ENCODE results near the gene THEM5.

THEM5 gene

GRCh38 chr1:151829352-151830046, 24.0 kb downstream of the THEM5 start:
- Histone ChIP-seq H3K4me1 (ENCODE audit: control insufficient read depth, low read depth, low read length) (peaks cover 32% of the 10 kb centered on the region), H3K23ac (ENCODE audit: low read length) (no peak overlapping the region), H3K27ac (ENCODE audit: low read depth, low read length) (peak overlapping the region; percentile 26), H3K27me3 (ENCODE audit: insufficient read depth, low read length, poor library complexity) (no peaks in the 10 kb centered on the region), H3K4ac (ENCODE audit: low read depth, low read length) (no peak overlapping the region), H2BK15ac (replicated peaks; ENCODE audit: low read depth) (no peak overlapping the region), H3K4me3 (ENCODE audit: low read length) (no peak overlapping the region), H3K79me1 (ENCODE audit: low read length) (no peaks in the 10 kb centered on the region), H3K9ac (ENCODE audit: low read length) (peak overlapping the region; percentile 42), H3K56ac (ENCODE audit: low read length) (peak overlapping the region; percentile 75), H2BK120ac (ENCODE audit: low read depth, low read length) (no peak overlapping the region), H3K4me2 (ENCODE audit: low read length) (peak overlapping the region; percentile 13), H4K8ac (ENCODE audit: low read depth, low read length) (no peak overlapping the region), H3K36me3 (ENCODE audit: control insufficient read depth, insufficient read depth, low read length) (no peaks in the 10 kb centered on the region), H3K18ac (ENCODE audit: low read length) (no peak overlapping the region), H2BK5ac (ENCODE audit: low read length) (peak overlapping the region; percentile 12), H3K79me2 (ENCODE audit: control insufficient read depth, insufficient read depth, low read length) (no peaks in the 10 kb centered on the region), H2AK5ac (ENCODE audit: low read length) (no peak overlapping the region), H4K5ac (ENCODE audit: low read length) (no peak overlapping the region)
- WGBS (ENCODE audit: extremely low coverage, insufficient coverage, low lambda C conversion rate): no CpG with 5 or more reads among the region's 4 CpGs
- peak; percentile 22 for DNase-seq

GRCh38 chr1:151828921-151829320, 24.6 kb downstream of the THEM5 start:
- Histone ChIP-seq H3K56ac (ENCODE audit: low read length) (peak overlapping the region; percentile 75), H3K4me2 (ENCODE audit: low read length) (peak overlapping the region; percentile 13), H3K36me3 (ENCODE audit: control insufficient read depth, insufficient read depth, low read length) (no peaks in the 10 kb centered on the region), H3K4me3 (ENCODE audit: low read length) (no peak overlapping the region), H3K4ac (ENCODE audit: low read depth, low read length) (no peak overlapping the region), H3K27me3 (ENCODE audit: insufficient read depth, low read length, poor library complexity) (no peaks in the 10 kb centered on the region), H2BK15ac (replicated peaks; ENCODE audit: low read depth) (no peak overlapping the region), H2BK120ac (ENCODE audit: low read depth, low read length) (no peak overlapping the region), H3K27ac (ENCODE audit: low read depth, low read length) (peak overlapping the region; percentile 26), H2BK5ac (ENCODE audit: low read length) (peak overlapping the region; percentile 12), H3K9ac (ENCODE audit: low read length) (peak overlapping the region; percentile 42), H3K4me1 (ENCODE audit: control insufficient read depth, low read depth, low read length) (peaks cover 32% of the 10 kb centered on the region), H4K8ac (ENCODE audit: low read depth, low read length) (no peak overlapping the region), H3K79me2 (ENCODE audit: control insufficient read depth, insufficient read depth, low read length) (no peaks in the 10 kb centered on the region), H3K18ac (ENCODE audit: low read length) (no peak overlapping the region), H3K23ac (ENCODE audit: low read length) (no peak overlapping the region), H2AK5ac (ENCODE audit: low read length) (no peak overlapping the region), H4K5ac (ENCODE audit: low read length) (no peak overlapping the region), H3K79me1 (ENCODE audit: low read length) (no peaks in the 10 kb centered on the region)
- peak; percentile 91 for DNase-seq
- WGBS (ENCODE audit: extremely low coverage, insufficient coverage, low lambda C conversion rate): no CpG with 5 or more reads among the region's 12 CpGs

GRCh38 chr1:151827853-151828252, 25.7 kb downstream of the THEM5 start:
- H3K79me2 ChIP-seq (ENCODE audit: control insufficient read depth, insufficient read depth, low read length): no peaks in the 10 kb centered on the region
- no CpG with 5 or more reads among the region's 9 CpGs for WGBS (ENCODE audit: extremely low coverage, insufficient coverage, low lambda C conversion rate)

GRCh38 chr1:151825751-151826660, 27.5 kb downstream of the THEM5 start:
- H4K5ac ChIP-seq (ENCODE audit: low read length): no peak overlapping the region
- H3K4me2 ChIP-seq (ENCODE audit: low read length): no peak overlapping the region
- H3K23ac ChIP-seq (ENCODE audit: low read length): no peak overlapping the region
- no peak overlapping the region for H2AK5ac ChIP-seq (ENCODE audit: low read length)
- no peak overlapping the region for H3K4me3 ChIP-seq (ENCODE audit: low read length)
- H3K4ac ChIP-seq (ENCODE audit: low read depth, low read length): no peak overlapping the region
- H3K79me1 ChIP-seq (ENCODE audit: low read length): no peaks in the 10 kb centered on the region
- H4K8ac ChIP-seq (ENCODE audit: low read depth, low read length): no peak overlapping the region
- H3K9ac ChIP-seq (ENCODE audit: low read length): no peak overlapping the region
- no peak overlapping the region for H3K18ac ChIP-seq (ENCODE audit: low read length)
- H2BK5ac ChIP-seq (ENCODE audit: low read length): no peak overlapping the region
- no peaks in the 10 kb centered on the region for H3K36me3 ChIP-seq (ENCODE audit: control insufficient read depth, insufficient read depth, low read length)
- H2BK120ac ChIP-seq (ENCODE audit: low read depth, low read length): no peak overlapping the region
- H3K79me2 ChIP-seq (ENCODE audit: control insufficient read depth, insufficient read depth, low read length): no peaks in the 10 kb centered on the region
- no peaks in the 10 kb centered on the region for H3K27me3 ChIP-seq (ENCODE audit: insufficient read depth, low read length, poor library complexity)
- no peak overlapping the region for H3K27ac ChIP-seq (ENCODE audit: low read depth, low read length)
- H3K56ac ChIP-seq (ENCODE audit: low read length): peak overlapping the region; percentile 35
- H3K4me1 ChIP-seq (ENCODE audit: control insufficient read depth, low read depth, low read length): peaks cover 42% of the 10 kb centered on the region
- no CpG with 5 or more reads among the region's 21 CpGs for WGBS (ENCODE audit: extremely low coverage, insufficient coverage, low lambda C conversion rate)
- H2BK15ac ChIP-seq (replicated peaks; ENCODE audit: low read depth): no peak overlapping the region
- peak; percentile 49 for DNase-seq

More at GRCh38 chr1:151827853-151828252, 25.7 kb downstream of the THEM5 start:
- Histone ChIP-seq H2BK5ac (ENCODE audit: low read length) (no peak overlapping the region), H3K23ac (ENCODE audit: low read length) (no peak overlapping the region), H3K27me3 (ENCODE audit: insufficient read depth, low read length, poor library complexity) (no peaks in the 10 kb centered on the region), H3K27ac (ENCODE audit: low read depth, low read length) (no peak overlapping the region), H2BK15ac (replicated peaks; ENCODE audit: low read depth) (no peak overlapping the region), H4K5ac (ENCODE audit: low read length) (no peak overlapping the region), H2BK120ac (ENCODE audit: low read depth, low read length) (no peak overlapping the region), H3K4ac (ENCODE audit: low read depth, low read length) (no peak overlapping the region), H2AK5ac (ENCODE audit: low read length) (no peak overlapping the region), H3K4me2 (ENCODE audit: low read length) (no peak overlapping the region), H3K4me1 (ENCODE audit: control insufficient read depth, low read depth, low read length) (peaks cover 37% of the 10 kb centered on the region), H3K36me3 (ENCODE audit: control insufficient read depth, insufficient read depth, low read length) (no peaks in the 10 kb centered on the region), H3K18ac (ENCODE audit: low read length) (no peak overlapping the region), H3K56ac (ENCODE audit: low read length) (peak overlapping the region; percentile 45), H3K9ac (ENCODE audit: low read length) (no peak overlapping the region), H3K79me1 (ENCODE audit: low read length) (no peaks in the 10 kb centered on the region), H3K4me3 (ENCODE audit: low read length) (no peak overlapping the region), H4K8ac (ENCODE audit: low read depth, low read length) (no peak overlapping the region)
- DNase-seq: no peak

- Histone ChIP-seq H3K4me1 (ENCODE audit: control insufficient read depth, low read depth, low read length) (peaks cover 37% of the 10 kb centered on the region), H2BK15ac (replicated peaks; ENCODE audit: low read depth) (no peak overlapping the region), H2BK120ac (ENCODE audit: low read depth, low read length) (no peak overlapping the region), H3K9ac (ENCODE audit: low read length) (no peak overlapping the region), H3K23ac (ENCODE audit: low read length) (no peak overlapping the region), H3K18ac (ENCODE audit: low read length) (no peak overlapping the region), H4K5ac (ENCODE audit: low read length) (no peak overlapping the region), H4K8ac (ENCODE audit: low read depth, low read length) (no peak overlapping the region), H3K56ac (ENCODE audit: low read length) (peak overlapping the region; percentile 59), H3K79me2 (ENCODE audit: control insufficient read depth, insufficient read depth, low read length) (no peaks in the 10 kb centered on the region), H3K4me2 (ENCODE audit: low read length) (no peak overlapping the region), H3K27me3 (ENCODE audit: insufficient read depth, low read length, poor library complexity) (no peaks in the 10 kb centered on the region), H2BK5ac (ENCODE audit: low read length) (no peak overlapping the region), H3K27ac (ENCODE audit: low read depth, low read length) (no peak overlapping the region), H3K79me1 (ENCODE audit: low read length) (no peaks in the 10 kb centered on the region), H3K4ac (ENCODE audit: low read depth, low read length) (no peak overlapping the region), H2AK5ac (ENCODE audit: low read length) (no peak overlapping the region), H3K36me3 (ENCODE audit: control insufficient read depth, insufficient read depth, low read length) (no peaks in the 10 kb centered on the region), H3K4me3 (ENCODE audit: low read length) (no peak overlapping the region)
- no CpG with 5 or more reads among the region's 9 CpGs for WGBS (ENCODE audit: extremely low coverage, insufficient coverage, low lambda C conversion rate)
- DNase-seq: no peak
Observed at GRCh38 chr1:151825204-151825603, 28.3 kb downstream of the THEM5 start.

All from mesendoderm (in vitro differentiated cells).